Colonic mucosa (tissue), 4 donors: Measurements from ENCODE around the gene CERS5. TPM values are rescaled to one million over a fixed set of nuclear protein-coding genes. Genes with fewer than 3 reads are reported as not detected.

Source experiments
- DNase-seq: peaks from one replicate; pipeline ENCODE4 v3.0.0-alpha.2; 2020
- H3K27ac ChIP-seq: fragments of 200-600 bp; one replicate; pipeline ENCODE4 v1.8.0; 2021
- H3K27me3 ChIP-seq: fragments of 200-600 bp; one replicate; pipeline ENCODE4 v1.8.0; 2021
- H3K36me3 ChIP-seq: fragments of 200-600 bp; one replicate; pipeline ENCODE4 v1.8.0; 2021
- H3K4me1 ChIP-seq: fragments of 200-600 bp; one replicate; pipeline ENCODE4 v1.8.0; 2021; ENCODE audit warnings: mild to moderate bottlenecking
- H3K4me3 ChIP-seq: fragments of 200-600 bp; one replicate; pipeline ENCODE4 v1.8.0; 2021
- H3K9ac ChIP-seq, 2 donors: one replicate each; pipeline ENCODE4 v1.7.0; 2013; ENCODE audit warnings: control low read depth in 2 of 2, low read depth in 2 of 2, low read length in 2 of 2
- H3K9me3 ChIP-seq: fragments of 200-600 bp; one replicate; pipeline ENCODE4 v1.8.0; 2021
- CTCF ChIP-seq: fragments of 200-600 bp; IDR thresholded peaks from one replicate; pipeline ENCODE4 v1.8.0; 2022; ENCODE audit warnings: antibody characterized with exemption, mild to moderate bottlenecking
- intact Hi-C: fragments of 100-400 bp; cut with DNase I; formaldehyde crosslinking; loops from one replicate; pipeline ENCODE4 v1.14.1; 2022
- total RNA-seq, 2 donors: library from RNA; stranded (reverse); fragmentation: NEBNext Ultra II Directional in 1 of 2; extraction: Animal tissue kit (Norgen Biotek cat#: 25700) in 1 of 2; gene quantifications; one replicate each; pipeline ENCODE4 v1.2.1, GENCODE V29; 2021
- donor health status: healthy.
- donor health status: DM: no; HTN: no; CAD: no.
- donor health status: DM: no; HTN: no; CAD: no.

The CERS5 gene
- total RNA-seq, 2 donors from 2014 or later = 17.6 to 19.4 TPM

GRCh38 chr12:50103767-50104321 is 63.3 kb downstream of the CERS5 start, which contains the start of gene GPD1:
Gene GPD1, plus strand, starts transcription at chr12:50104008. Its CDS starts 43 bp downstream, at chr12:50104051.
- H3K4me3 ChIP-seq = no peak within 1 kb of the TSS
- no peaks in the 10 kb centered on the region for H3K4me1 ChIP-seq
- intact Hi-C loops = no loop called here

GRCh38 chr12:50103351-50103750 is 63.8 kb downstream of the CERS5 start:
- H3K4me1 ChIP-seq = no peaks in the 10 kb centered on the region
- intact Hi-C loops = no loop called here
- H3K9ac ChIP-seq = peak overlapping the region in 1 of 2 donors; percentile 14

More at GRCh38 chr12:50103767-50104321, 63.3 kb downstream of the CERS5 start, which contains the start of gene GPD1:
- H3K9me3 ChIP-seq = no peaks in the 10 kb centered on the region
- TF ChIP-seq CTCF = no peak
- DNase-seq = peak; percentile 86
- no peaks in the 10 kb centered on the region for H3K36me3 ChIP-seq
- H3K27ac ChIP-seq = no peak within 1 kb of the TSS
- no peaks in the 10 kb centered on the region for H3K27me3 ChIP-seq
- H3K9ac ChIP-seq = peak within 1 kb of the TSS; percentile 1 to 14

GRCh38 chr12:50102646-50103309 is 64.4 kb downstream of the CERS5 start:
- H3K4me1 ChIP-seq = no peaks in the 10 kb centered on the region
- no peaks in the 10 kb centered on the region for H3K9me3 ChIP-seq
- no peak overlapping the region for H3K4me3 ChIP-seq
- TF ChIP-seq CTCF = no peak
- H3K27ac ChIP-seq = no peak overlapping the region
- H3K27me3 ChIP-seq = no peaks in the 10 kb centered on the region
- intact Hi-C loops = no loop called here
- no peak for DNase-seq
- H3K9ac ChIP-seq = peak overlapping the region in 1 of 2 donors; percentile 14
- peaks cover 5% of the 10 kb centered on the region for H3K36me3 ChIP-seq

More at GRCh38 chr12:50103351-50103750, 63.8 kb downstream of the CERS5 start:
- Histone ChIP-seq H3K4me3 (no peak overlapping the region), H3K9me3 (no peaks in the 10 kb centered on the region), H3K27me3 (no peaks in the 10 kb centered on the region), H3K36me3 (no peaks in the 10 kb centered on the region), H3K27ac (no peak overlapping the region)
- DNase-seq = no peak
- no peak for TF ChIP-seq CTCF

- Histone ChIP-seq H3K9me3 (no peaks in the 10 kb centered on the region), H3K4me1 (no peaks in the 10 kb centered on the region), H3K36me3 (peaks cover 5% of the 10 kb centered on the region), H3K27me3 (no peaks in the 10 kb centered on the region), H3K4me3 (no peak overlapping the region), H3K27ac (no peak overlapping the region), H3K9ac (no peak overlapping the region)
- DNase-seq = no peak
- no peak for TF ChIP-seq CTCF
- intact Hi-C loops = no loop called here
Observed at GRCh38 chr12:50102131-50102531, 65.0 kb downstream of the CERS5 start.

- intact Hi-C loops = no loop called here
- H3K4me1 ChIP-seq = no peaks in the 10 kb centered on the region
- peak; percentile 26 for TF ChIP-seq CTCF
- no peak overlapping the region for H3K9ac ChIP-seq
- no peak overlapping the region for H3K4me3 ChIP-seq
- no peak overlapping the region for H3K27ac ChIP-seq
- DNase-seq = no peak
- peaks cover 6% of the 10 kb centered on the region for H3K36me3 ChIP-seq
- no peaks in the 10 kb centered on the region for H3K9me3 ChIP-seq
- H3K27me3 ChIP-seq = no peaks in the 10 kb centered on the region
Observed at GRCh38 chr12:50101663-50102062, 65.5 kb downstream of the CERS5 start.
